NCI-H2029 (cell line): ENCODE results near the gene C3orf22.
"Not testable (repeated sequence)": the region's sequence is repeated elsewhere in the genome, so short reads cannot be mapped to it uniquely, and the experiment has no call there.

ENCODE experiments used
- DNase-seq: peaks from one replicate; lab custom pipeline; 2025; lab: John Stamatoyannopoulos, UW

Gene C3orf22

DNA sequence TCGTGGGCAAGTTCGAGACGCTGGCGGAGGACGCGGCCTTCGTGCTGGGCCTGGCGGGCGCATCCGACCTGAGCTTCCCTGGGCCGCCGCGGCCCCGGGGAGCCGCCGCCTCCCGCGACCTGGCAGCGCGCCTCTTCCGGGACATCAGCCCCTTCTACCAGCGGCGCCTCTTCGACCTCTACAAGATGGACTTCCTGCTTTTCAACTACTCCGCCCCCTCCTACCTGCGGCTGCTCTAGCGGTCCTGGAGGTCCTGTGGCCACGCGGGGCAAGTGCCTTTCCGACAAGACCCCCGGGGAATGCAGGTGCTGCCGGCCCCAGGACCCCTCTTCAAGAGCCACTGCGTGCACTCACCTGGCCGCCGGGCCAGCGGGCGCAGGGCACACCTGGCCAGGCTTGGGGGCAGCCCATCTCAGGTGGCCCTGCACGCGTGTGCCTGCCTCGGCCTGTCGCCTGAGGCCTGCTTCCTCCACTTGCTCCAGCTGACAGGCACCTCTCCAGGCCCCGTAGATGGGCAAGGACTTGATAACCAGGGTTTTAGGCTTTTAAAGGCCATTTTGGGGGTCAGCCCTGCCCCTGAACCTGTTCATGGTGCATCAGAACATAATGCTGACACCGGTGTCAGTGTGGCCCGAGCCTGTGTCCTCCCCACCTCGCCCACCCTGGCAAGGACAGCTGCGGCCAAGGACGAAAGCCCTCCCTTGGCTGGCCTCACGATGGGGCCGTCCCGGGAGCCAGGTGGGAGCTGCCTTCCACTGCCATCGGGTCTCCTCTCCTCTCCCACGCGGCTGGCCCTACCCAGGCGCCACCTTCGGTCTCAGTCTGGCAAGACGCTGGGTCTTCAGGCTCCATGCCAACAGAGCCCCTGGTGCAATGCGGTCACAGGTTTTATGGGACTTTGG, 16.1 kb downstream of the C3orf22 start:
- no peak for DNase-seq

DNA sequence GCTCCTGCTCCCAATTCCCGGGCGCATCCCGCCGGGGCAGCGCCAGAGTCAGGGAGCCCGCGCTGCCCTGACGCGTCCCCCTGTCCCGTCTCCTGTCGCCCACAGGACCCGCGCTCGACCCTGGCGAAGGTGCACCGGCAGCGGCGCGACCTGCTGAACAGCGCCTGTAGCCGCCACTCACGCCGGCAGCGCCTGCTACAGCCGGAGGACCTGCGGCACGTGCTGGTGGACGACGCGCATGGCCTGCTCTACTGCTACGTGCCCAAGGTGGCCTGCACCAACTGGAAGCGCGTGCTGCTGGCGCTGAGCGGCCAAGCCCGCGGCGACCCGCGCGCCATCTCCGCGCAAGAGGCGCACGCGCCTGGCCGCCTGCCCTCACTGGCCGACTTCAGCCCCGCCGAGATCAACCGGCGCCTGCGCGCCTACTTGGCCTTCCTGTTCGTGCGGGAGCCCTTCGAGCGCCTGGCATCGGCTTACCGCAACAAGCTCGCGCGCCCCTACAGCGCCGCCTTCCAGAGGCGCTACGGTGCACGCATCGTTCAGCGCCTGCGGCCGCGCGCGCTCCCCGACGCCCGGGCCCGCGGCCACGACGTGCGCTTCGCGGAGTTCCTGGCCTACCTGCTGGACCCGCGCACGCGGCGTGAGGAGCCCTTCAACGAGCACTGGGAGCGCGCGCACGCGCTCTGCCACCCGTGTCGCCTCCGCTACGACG, 16.9 kb downstream of the C3orf22 start:
- no peak for DNase-seq

DNA sequence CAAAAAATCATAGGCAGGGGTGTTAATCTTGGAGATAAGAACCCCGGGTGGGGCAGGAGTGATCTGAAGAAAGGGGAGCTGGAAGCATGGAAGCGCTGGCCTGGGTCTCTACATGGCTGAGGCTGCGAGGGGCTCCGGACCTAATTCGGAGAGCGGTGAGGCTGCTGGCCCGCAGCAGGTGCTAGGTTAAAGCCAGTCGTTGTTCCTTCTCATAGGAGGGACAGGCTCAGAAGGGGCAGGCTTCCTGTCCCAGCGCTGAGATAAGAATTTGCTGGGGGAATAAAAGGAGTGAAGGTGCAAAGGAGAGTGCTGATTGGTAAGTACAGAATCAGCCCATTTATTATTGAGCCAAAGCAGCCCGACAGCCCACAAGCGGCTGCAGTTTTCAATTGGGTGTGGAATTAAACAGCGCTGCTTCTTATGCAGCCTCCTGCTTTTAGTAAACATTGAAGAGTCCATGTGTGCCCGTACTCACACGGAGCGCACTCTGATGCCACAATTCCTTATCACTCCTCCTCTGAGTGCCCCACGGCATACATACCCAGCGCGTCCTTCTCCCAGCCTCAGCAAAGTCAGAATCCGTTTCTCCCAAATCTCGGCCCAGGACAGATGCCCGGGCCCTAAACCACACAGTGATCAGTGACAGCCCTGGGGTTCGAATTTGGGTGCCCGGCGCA, 17.6 kb downstream of the C3orf22 start:
- DNase-seq, result no peak

DNA sequence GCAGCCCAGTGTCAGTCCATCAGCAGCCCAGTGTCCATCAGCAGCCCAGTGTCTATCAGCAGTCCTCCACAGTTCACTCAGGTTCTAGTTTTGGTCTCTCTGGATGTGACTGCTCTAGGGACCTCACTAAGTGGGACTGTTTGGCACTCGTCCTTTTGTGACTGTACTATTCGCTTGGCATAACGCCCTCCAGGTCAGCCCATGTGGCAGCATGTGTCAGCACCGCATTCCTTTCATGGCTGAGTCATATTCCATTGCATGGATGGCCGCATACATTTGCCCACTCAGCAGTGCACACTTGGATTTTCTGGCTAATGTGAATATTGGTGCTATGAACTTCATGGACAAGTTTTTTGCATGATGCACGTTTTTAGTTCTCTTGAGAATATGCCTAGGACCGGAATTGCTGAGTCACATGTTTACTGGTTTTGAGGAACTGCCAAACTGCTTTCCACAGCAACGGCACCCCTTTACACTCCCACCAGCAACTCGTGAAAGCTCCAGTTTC, 18.3 kb downstream of the C3orf22 start:
- no peak for DNase-seq

DNA sequence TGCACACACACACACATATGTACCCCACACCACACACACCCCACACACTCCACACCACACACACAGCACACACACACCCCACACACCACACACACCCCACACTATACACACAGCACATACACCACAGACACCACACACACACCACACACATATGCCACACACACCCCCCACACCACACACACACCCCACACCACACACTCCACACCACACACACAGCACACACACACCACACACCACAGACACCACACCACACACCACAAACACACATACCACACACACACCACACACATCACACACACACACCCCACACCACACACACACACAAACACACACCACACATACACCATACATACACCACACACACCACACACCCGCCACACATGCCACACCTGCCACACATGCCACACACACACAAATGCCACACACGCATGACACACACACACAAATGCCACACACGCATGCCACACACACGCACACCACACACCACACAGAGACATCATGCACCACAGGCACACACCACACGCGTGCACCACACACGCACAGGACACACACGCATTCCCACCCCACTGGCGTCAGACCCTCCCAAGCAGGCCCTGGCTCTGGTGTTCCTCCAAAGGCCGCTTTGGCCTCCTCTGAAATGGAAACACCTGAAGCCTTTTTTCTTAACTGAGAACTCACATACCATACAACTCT, 19.0 kb downstream of the C3orf22 start:
- no peak for DNase-seq

DNA sequence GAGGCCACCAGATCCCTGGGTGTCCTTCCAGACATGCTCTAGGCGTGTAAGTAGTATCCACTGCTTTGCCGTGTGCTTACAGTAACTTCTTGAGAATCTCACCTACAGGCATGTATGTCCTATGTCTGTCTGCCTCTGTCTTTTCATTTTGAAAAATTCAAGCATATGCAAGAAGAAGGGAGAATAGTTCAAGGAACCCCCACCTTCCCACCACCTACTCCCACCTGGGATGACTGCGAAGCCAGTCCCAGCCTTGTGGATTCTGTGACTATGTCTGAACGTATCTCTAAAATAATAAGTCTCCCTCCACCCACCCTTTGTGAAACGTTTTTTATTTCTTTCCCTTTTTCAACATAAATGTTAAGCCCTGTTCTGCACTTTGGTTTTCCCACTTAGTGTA, 19.8 kb downstream of the C3orf22 start:
- no peak for DNase-seq

DNA sequence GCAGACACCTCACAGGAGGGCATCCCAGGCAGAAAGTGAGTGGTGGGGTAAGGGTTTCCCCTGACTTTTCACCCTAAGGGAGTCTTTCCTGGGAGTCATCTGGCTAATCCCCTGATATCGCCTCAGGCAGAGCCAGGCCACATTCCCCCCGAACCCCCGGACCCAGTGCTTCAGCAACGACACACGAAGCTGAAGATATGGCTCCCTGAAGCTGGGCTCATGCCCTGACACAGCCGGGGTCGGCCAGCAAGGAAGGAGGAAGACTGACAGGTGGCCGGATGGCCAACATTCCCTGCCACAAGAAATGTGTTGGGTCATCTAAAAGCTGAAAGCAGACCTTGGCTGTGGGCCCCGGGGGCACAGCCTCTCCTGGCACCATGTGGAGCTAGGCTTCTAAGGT, 20.4 kb downstream of the C3orf22 start:
- DNase-seq, result no peak

DNA sequence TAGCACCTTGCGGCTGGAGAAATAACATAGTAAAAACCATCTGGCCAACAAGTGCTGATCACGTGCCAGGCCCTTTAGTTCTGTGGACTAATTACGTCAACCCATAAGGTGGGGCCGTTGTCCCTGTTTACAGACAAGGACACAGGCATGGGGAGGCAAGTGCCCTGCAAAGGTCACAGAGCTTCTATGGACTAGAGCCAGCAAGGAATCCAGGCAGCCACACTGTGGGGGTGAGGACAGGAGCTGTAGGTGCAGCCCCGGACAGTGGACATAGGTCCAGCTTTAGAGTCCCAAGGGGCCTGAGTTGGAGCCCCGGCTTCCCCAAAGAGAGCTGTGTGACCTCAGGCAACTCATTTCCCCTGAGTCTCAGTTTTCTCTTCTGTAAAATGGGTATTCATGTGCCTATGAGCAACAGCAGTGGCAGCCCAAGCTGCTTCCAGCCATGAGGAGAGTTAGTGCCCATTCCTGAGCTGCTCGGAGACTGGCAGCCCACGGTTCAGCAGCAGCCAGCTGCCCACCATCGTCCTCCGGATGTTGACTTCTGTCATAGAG, 20.9 kb downstream of the C3orf22 start:
- peak; percentile 91 for DNase-seq

DNA sequence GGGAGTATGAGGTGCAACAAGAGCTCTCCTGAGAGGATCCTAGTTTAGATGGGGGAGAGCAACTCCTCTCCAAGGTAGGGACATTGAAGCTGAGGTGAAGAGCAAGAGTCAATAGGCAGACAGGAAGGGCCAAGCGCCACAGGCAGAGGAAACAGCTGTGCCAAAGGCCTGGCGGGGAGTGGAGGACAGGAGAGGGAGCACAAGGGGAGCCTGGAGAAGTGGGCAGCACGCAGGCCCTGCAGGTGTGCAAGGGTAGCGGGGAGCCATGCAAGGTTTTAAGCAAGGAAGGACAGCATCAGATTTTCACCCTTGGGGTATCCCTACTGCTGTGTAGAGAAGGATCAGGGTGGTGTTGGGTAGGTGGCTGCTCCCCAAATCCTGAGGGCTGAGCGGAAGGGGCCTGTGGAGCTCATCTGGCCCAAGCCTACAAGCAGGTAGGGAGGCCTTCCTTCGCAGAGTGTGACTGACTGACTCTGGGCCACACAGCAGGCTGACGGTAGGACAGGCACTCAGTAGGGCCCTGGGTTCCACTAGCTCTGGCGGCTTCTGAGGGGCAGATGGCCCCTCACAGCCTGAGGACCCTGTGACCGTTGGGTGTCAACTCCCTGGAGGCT, 21.5 kb downstream of the C3orf22 start:
- peak; percentile 40 for DNase-seq

DNA sequence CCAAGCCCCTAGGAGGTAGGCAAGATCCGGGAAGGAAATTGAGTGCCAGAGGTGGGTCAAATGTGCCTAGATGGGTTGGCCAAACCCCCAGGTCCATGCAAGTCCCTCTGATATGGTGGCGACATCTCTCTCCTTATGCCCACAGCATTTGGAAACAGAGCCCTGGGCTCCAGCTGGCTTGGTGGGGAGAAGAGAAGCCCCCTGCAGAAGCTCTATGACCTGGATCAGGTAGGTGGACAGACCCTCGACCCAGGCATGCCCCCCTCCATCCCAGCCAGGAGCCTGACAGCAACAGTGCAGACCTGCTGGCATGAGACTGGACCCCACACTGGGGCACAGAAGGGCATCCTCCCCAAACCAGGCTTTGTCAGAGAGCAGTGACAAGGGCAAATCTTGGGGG, 22.6 kb downstream of the C3orf22 start:
- no peak for DNase-seq

DNA sequence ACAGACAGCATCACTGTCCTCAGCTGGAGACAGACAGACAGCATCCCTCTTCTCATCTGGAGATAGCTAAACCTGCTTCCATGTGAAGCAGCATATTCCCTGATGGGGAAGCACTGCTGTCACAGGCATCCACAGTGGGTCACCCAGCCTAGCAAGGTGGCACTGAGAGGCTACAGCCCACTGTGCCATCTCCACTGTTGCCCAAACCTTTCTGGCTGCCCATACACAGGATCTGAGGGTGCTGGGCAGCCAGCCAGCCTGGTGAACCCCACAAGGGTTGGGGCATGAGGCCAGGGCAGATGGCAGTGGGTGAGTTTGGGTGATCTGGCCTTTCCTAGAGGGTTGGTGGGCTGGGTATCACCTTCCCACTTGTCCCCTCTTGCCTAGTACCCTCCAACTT, 23.1 kb downstream of the C3orf22 start:
- DNase-seq, result no peak

DNA sequence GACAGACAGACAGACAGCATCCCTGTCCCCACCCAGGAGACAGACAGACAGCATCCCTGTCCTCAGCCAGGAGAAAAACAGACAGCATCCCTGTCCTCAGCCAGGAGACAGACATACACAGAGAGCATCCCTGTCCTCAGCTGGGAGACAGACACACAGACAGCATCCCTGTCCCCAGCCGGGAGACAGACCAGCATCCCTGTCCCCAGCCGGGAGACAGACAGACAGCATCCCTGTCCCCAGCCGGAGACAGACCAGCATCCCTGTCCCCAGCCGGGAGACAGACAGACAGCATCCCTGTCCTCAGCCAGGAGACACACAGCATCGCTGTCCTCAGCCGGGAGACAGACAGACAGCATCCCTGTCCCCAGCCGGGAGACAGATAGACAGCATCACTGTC, 24.0 kb downstream of the C3orf22 start:
- DNase-seq, result not testable (repeated sequence)

DNA sequence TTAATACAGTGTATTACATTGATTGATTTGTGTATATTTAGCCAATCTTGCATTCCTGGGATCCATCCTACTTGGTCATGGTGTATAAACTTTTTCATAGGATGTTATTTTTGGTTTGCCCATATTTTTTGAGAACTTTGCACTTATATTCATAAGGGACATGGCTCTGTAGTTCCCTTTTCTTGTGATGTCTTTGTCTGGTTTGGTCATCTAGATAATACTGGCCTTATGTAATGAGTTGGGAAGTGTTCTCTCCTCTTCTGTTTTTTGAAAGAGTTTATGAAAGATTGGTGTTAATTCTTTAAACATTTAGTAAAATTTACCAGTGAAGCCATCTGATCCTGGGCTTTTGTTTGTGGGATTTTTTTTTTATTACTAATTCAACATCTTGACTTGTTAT, 25.2 kb downstream of the C3orf22 start:
- DNase-seq, result no peak

DNA sequence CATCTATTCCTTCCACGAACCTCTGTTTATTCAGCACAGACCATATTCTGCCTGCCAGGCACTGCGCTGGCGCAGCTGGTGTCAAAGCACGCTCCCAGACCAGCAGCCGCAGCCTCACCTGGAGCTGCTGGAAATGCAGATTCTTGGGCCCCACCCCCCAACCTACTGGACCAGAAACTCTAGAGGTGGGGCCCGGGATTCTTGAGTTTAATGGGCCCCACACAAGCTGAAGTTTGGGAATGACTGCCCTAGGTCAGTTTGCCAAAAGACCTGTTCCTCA, 27.7 kb downstream of the C3orf22 start:
- DNase-seq, result no peak

DNA sequence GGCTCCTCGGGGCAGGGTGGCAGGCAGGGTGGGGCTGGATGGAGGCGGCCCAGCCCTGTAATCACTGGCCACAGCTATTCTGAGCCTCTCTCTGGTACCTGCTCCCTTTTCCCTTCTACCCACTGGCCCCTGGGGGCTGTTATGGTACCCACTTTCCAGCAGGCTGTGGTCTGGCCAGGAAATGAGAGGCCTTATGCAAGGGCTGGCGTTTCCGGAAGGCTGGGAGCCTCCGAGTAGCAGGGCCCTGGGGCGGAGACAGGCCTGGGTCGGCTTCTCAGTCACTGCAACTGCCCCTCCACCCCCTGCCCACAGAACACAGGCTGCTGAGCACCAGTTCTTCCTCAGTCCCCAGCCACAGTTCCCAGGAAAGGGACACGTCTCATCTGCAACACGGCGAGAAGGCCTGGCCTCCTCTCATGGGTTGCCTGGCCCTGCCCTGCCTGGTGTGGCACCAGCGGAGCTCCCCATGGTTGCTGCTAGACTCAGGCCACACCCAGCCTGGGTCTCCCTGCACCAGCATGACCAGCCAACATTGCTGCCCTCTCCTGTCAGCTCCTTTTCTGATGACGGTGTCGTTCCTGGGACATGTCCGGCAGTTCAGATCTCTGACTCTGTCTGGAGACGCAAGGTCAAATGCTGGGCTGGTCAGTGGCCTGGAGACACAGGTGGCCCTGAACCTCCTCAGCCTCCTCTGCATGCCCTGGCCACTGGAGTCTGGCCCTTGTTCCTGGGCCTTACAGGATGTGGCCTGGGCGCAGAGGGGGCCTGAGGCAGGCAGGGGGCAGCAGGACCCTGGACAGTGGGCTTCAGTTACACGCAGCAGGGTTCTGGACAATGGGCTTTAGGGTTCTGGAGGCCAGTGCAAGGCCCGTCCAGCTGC, 28.3 kb downstream of the C3orf22 start:
- DNase-seq, result no peak

DNA sequence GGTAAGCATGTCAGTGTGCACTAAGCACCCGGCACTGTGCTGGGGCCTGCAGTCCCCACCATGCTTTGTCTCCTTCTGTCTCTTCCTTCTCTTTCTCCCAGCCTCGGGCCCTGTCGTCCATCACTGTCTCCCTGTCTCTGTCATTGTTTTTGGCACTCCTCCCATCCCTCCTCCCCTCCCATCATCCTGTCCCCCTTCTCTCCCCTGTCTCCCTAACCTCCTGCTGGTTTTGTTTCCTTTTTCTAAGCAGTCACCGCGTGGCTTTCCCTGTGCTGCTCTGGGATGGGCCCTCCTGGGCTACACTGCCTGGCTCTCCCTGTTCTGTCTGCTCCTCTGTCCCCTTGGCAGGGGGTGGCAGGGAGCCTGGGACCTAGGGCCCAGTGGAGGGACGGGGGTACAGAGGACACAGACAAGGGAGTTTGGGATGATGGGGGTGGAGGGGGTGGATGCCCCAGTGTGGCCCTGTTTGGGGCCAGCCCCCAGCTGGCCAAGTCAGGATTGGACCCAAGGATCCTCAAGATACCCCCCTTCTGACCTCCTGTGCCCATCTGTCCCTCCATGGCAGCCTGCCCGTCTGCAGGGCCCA, 29.1 kb downstream of the C3orf22 start:
- DNase-seq, result no peak

DNA sequence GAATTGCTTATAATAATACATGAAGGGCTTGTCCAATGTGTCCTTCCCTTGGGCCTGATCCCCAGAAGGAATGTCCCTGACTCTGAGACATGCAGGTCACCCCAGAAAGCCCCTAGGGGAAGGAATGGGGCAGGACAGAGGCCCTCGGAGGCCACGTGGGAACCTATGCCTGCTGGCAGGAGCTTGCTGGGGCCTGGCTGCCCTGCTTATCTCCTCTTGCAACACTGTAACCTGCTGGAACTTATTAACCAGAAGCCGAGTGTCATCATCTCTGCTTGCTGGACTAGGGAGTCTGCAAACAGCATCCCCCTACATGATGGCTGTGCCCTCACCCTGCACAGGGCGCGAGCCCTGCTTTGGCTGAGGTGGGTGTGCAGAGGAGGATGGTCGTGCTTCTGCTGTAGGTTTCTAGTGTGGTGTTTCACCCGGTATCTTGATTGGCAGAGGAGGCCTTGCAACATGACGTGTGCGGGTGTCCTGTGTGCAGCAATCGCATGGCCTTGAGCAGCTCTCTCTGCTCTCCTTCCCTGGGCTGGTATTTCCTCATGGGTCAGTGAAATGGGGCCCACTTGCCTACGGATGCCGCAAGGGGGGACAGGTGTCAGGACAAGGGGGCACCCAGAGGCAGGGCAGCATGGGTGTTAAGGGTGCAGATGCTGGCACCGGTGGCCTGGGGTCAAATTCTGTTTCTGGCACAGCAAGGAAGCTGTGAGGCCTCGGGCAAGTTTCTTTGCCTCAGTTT, 29.8 kb downstream of the C3orf22 start:
- no peak for DNase-seq

DNA sequence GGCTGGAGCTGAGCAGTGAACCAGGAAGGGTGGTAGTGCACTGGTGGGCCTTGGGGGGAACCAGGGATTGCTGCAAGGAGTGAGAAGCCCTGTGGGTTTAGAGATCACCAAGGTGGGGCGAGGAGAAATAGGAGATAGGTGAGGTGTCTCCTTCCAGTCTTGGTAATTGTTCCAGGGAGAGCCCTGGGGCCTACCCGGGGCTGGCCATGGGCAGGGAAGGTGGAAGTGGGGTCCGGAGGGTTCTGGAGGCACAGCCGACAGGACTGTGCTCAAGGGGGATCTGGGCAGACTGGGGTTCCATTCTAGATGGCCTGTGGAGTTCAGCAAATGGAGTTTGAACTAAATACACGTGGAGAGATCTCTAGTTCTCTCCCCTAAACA, 30.3 kb downstream of the C3orf22 start:
- DNase-seq, result no peak

DNA sequence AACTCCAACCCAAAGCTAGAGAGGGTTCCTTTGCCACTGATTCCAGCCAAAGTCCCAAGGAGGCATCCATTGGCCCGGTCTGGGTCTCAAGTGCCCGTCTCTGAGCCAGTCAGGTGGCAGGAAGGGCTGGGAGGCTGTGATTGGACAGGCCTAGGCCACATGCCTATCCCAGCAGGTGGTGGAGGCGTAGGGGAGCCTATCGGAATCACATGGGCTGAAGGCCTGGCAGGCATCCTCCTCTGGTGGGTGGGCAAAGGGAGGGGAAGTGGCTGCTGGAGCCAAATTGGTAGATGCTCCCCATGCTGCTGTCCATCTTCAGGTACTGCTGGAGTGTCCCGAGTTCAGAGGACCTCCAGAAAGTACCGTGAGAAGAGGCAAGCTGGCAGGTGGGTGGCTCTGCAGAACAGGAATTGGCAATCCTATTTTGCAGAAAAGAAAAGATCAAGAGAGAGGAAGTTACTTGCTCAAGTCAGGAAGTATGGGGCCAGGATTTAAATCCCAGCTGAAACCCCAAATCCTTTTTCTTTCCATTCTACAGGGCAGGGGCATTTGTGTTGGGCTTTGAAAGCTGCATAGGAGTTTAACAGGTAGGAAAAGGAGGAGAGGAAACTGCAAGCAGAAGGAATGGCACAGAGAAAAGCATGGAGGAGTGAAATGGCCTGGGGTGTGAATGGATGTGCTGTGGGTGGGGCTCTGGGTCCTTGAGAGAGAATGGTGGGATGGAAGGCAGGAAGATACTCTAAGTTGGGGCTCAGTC, 31.1 kb downstream of the C3orf22 start:
- no peak for DNase-seq
